Sigmoid colon (tissue), 7 donors: Measurements from ENCODE around the gene DCBLD2. TPM values are rescaled to one million over a fixed set of nuclear protein-coding genes. Genes with fewer than 3 reads are reported as not detected.
"Not testable (repeated sequence)": the region's sequence is repeated elsewhere in the genome, so short reads cannot be mapped to it uniquely, and the experiment has no call there.

ENCODE experiments used
- DNase-seq: peaks from one replicate; pipeline ENCODE4 v3.0.0-alpha.2; 2019
- H3K27ac ChIP-seq, 4 donors: fragments of 200-600 bp; sonication (generic); one replicate each; pipeline ENCODE4 v1.5.1; 2016 to 2019; ENCODE audit warnings: mild to moderate bottlenecking in 1 of 4
- H3K27me3 ChIP-seq, 3 donors: fragments of 200-600 bp; sonication (generic); one replicate each; pipeline ENCODE4 v1.5.1; 2019; ENCODE audit warnings: mild to moderate bottlenecking in 1 of 3
- H3K36me3 ChIP-seq, 4 donors: fragments of 200-600 bp; sonication (generic); one replicate each; pipeline ENCODE4 v1.5.1; 2016 to 2019
- H3K4me1 ChIP-seq, 4 donors: fragments of 200-600 bp; sonication (generic); one replicate each; pipeline ENCODE4 v1.5.1; 2017 to 2019
- H3K4me3 ChIP-seq, 4 donors: fragments of 200-600 bp; sonication (generic); one replicate each; pipeline ENCODE4 v1.5.1; 2017 to 2019; ENCODE audit warnings: mild to moderate bottlenecking in 2 of 4, moderate library complexity in 1 of 4
- H3K9me3 ChIP-seq, 4 donors: fragments of 200-600 bp in 3 of 4; sonication (generic) in 3 of 4; one replicate each; pipeline versions ENCODE4 v1.5.1 to v1.6.1; 2013 to 2019
- EP300 ChIP-seq, 4 donors: sonication (generic); formaldehyde crosslinking; IDR thresholded peaks; one replicate each; pipeline ENCODE4 v1.6.1; 2017; ENCODE audit warnings: antibody characterized with exemption in 4 of 4
- POLR2A ChIP-seq, 2 donors: fragments of 450-650 bp; IDR thresholded peaks; one replicate each; pipeline ENCODE4 v1.6.1; 2016; ENCODE audit warnings: antibody characterized with exemption in 2 of 2, mild to moderate bottlenecking in 2 of 2, moderate library complexity in 2 of 2
- POLR2AphosphoS5 ChIP-seq, 4 donors: sonication (generic); formaldehyde crosslinking; IDR thresholded peaks; one replicate each; pipeline ENCODE4 v1.6.1; 2017; ENCODE audit warnings: antibody characterized with exemption in 4 of 4
- WGBS, 2 donors: extraction: QIAGEN DNeasy Blood & Tissue Kit; methylation state at CpG; one replicate each; pipeline ENCODE4 v1.1.7; 2013; 5-methylcytosine and 5-hydroxymethylcytosine counted together
- intact Hi-C: fragments of 100-400 bp; cut with DNase I; formaldehyde crosslinking; loops from one replicate; pipeline ENCODE4 v1.15.1; 2023
- polyA plus RNA-seq, 3 donors: library from polyadenylated mRNA; stranded (reverse); fragments of 200-250 nt; gene quantifications; one replicate each; pipeline ENCODE4 v1.2.3, GENCODE V29; 2013
- total RNA-seq, 4 donors: library from RNA; depleted of rRNA; stranded (reverse); fragments of >200 nt; gene quantifications; one replicate each; pipeline ENCODE4 v1.1.0, GENCODE V29; 2016
- TF ChIP-seq, protein P1 (sequence below), 4 experiments: fragments of 450-650 bp in 3 of 4; fragments of 200-600 bp in 1 of 4; IDR thresholded peaks; one replicate each; pipeline ENCODE4 v1.5.1; 2016 to 2019; ENCODE audit warnings: antibody characterized with exemption in 4 of 4, mild to moderate bottlenecking in 3 of 4, moderate library complexity in 2 of 4
- donor health status: healthy with polysubstance abuse.
- donor health status: Bipolar disorder and iron deficiency.
- donor health status: healthy.

The DCBLD2 gene
- total and polyA plus RNA-seq, 7 donors: 1.2 to 56.5 (median 38.8) TPM

DNA sequence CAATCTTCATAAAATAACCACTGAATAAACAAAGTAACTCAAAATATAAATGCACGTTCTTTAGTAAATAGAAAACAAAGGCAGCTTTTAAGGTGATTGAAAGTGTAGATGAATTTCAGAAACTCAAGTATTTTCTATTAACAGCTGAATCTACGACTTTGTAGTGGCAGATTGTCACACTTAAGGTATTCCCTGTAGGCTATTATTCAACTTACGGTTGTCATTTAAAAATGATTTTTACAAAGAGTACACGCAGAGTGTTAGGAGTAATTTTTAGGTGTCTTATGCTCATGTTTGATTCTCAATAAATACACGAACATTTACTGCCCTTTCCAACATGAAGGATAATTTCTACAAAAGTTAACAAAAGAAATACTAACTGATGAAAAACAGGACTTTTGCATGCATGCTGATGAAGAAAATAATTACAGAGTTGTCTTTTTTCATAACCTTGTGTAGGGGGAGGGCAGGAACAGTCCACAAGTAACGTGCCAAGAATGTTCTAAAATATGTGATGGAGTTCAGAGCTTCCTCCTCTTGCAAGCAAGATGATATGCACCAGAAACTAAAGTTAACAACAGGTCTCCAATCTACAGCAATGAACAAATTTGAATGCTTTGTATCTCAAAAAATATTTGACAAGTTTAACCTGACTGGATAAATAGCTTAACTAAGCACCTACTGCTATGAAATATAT, 16.7 kb downstream of the DCBLD2 start:
- Histone ChIP-seq H3K9me3 (no peaks in the 10 kb centered on the region), H3K4me1 (peaks cover 0 to 65% (median 35%) of the 10 kb centered on the region in 4 donors), H3K27ac (peak overlapping the region in 2 of 4 donors; percentile 60 to 62), H3K27me3 (no peaks in the 10 kb centered on the region), H3K36me3 (peaks cover 0 to 10% (median 3%) of the 10 kb centered on the region in 4 donors), H3K4me3 (no peak overlapping the region)
- no peak for DNase-seq
- no peak for TF ChIP-seq POLR2A (IDR thresholded peaks at IDR 0.05)
- TF ChIP-seq POLR2AphosphoS5 (IDR thresholded peaks at IDR 0.05): no peak
- TF ChIP-seq, protein P1, sequence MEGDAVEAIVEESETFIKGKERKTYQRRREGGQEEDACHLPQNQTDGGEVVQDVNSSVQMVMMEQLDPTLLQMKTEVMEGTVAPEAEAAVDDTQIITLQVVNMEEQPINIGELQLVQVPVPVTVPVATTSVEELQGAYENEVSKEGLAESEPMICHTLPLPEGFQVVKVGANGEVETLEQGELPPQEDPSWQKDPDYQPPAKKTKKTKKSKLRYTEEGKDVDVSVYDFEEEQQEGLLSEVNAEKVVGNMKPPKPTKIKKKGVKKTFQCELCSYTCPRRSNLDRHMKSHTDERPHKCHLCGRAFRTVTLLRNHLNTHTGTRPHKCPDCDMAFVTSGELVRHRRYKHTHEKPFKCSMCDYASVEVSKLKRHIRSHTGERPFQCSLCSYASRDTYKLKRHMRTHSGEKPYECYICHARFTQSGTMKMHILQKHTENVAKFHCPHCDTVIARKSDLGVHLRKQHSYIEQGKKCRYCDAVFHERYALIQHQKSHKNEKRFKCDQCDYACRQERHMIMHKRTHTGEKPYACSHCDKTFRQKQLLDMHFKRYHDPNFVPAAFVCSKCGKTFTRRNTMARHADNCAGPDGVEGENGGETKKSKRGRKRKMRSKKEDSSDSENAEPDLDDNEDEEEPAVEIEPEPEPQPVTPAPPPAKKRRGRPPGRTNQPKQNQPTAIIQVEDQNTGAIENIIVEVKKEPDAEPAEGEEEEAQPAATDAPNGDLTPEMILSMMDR (IDR thresholded peaks at IDR 0.05): no peak
- no peak for TF ChIP-seq EP300 (IDR thresholded peaks at IDR 0.05)
- intact Hi-C loops: no loop called here
- 65 to 72% methylated on average over 6 of the region's 6 CpGs for WGBS, 2 donors

DNA sequence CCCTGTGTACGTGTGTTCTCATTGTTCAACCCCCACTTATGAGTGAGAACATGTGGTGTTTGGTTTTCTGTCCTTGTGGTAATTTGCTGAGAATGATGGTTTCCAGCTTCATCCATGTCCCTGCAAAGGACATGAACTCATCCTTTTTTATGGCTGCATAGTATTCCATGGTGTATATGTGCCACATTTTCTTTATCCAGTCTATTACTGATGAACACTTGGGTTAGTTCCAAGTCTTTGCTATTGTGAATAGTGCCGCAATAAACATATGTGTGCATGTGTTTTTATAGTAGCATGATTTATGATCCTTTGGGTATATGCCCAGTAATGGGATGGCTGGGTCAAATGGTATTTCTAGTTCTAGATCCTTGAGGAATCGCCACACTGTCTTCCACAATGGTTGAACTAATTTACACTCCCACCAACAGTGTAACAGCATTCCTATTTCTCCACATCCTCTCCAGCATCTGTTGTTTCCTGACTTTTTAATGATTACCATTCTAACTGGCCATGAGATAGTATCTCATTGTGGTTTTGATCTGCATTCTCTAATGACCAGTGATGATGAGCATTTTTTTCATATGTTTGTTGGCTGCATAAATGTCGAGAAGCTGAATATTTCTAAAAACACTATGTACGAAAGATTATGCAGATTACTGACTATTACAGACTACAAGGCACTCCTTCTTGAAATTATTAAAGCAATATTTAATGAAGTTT, 18.7 kb downstream of the DCBLD2 start:
- peaks cover 0 to 47% (median 28%) of the 10 kb centered on the region in 4 donors for H3K4me1 ChIP-seq
- H3K27ac ChIP-seq, H3K27me3 ChIP-seq, H3K4me3 ChIP-seq, intact Hi-C loops, DNase-seq, H3K9me3 ChIP-seq: not testable (repeated sequence)
- H3K36me3 ChIP-seq: peaks cover 0 to 20% (median 4%) of the 10 kb centered on the region in 4 donors
- WGBS, 2 donors: 92 to 96% methylated on average over 5 of the region's 5 CpGs

DNA sequence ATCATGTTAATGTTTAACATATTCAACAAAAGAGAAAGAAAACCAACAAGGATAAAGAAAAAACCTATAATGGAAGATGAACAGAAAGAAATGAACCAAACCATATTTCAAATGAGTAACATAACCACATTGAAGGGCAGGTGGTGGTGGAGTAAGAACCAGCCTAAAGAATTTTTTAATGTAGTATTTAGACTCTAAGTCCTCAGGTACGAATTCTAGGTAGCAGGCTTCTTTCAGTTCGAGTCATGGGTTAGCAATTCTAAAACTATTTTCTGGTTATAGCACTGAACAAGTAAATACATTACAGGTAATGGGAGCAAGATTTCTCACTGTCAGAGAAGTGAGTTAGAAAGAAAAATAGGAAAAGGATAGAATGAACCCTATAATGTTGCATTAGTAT, 24.4 kb downstream of the DCBLD2 start:
- DNase-seq: no peak
- no peak overlapping the region for H3K4me3 ChIP-seq
- no peaks in the 10 kb centered on the region for H3K27me3 ChIP-seq
- WGBS, 2 donors: 83 to 88% methylated on average over 2 of the region's 2 CpGs
- H3K9me3 ChIP-seq: no peaks in the 10 kb centered on the region
- TF ChIP-seq POLR2A (IDR thresholded peaks at IDR 0.05) (no peak), POLR2AphosphoS5 (IDR thresholded peaks at IDR 0.05) (no peak), EP300 (IDR thresholded peaks at IDR 0.05) (no peak)
- TF ChIP-seq, protein P1 (IDR thresholded peaks at IDR 0.05): no peak
- H3K4me1 ChIP-seq: no peaks in the 10 kb centered on the region
- no peak overlapping the region for H3K27ac ChIP-seq
- H3K36me3 ChIP-seq: peaks cover 0 to 20% (median 4%) of the 10 kb centered on the region in 4 donors
- intact Hi-C loops: no loop called here

DNA sequence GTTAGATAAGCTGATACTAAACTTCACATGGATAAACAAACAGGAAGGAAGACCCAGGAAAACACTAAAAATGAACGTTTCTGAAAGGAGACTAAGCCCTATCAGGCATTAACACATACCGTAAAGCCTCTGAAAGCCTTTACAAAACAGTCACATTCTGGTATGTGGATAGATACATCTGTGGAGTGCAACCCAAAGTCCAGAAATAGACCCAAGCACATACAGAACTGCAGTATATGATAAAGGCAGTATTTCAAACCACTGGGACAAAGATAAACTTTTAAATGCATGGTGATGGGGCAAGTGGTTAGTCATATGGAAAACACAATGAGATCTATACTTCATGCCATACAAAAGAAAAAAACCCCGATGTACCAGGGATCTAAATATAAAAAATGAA, 26.0 kb downstream of the DCBLD2 start:
- Histone ChIP-seq H3K9me3 (no peaks in the 10 kb centered on the region), H3K4me1 (no peaks in the 10 kb centered on the region), H3K36me3 (peaks cover 0 to 13% (median 3%) of the 10 kb centered on the region in 4 donors), H3K27ac (no peak overlapping the region), H3K27me3 (no peaks in the 10 kb centered on the region), H3K4me3 (no peak overlapping the region)
- TF ChIP-seq, protein P1 (IDR thresholded peaks at IDR 0.05): no peak
- TF ChIP-seq POLR2AphosphoS5 (IDR thresholded peaks at IDR 0.05) (no peak), EP300 (IDR thresholded peaks at IDR 0.05) (no peak), POLR2A (IDR thresholded peaks at IDR 0.05) (no peak)
- intact Hi-C loops: no loop called here
- no peak for DNase-seq
- 60 to 72% methylated on average over 3 of the region's 3 CpGs for WGBS, 2 donors

DNA sequence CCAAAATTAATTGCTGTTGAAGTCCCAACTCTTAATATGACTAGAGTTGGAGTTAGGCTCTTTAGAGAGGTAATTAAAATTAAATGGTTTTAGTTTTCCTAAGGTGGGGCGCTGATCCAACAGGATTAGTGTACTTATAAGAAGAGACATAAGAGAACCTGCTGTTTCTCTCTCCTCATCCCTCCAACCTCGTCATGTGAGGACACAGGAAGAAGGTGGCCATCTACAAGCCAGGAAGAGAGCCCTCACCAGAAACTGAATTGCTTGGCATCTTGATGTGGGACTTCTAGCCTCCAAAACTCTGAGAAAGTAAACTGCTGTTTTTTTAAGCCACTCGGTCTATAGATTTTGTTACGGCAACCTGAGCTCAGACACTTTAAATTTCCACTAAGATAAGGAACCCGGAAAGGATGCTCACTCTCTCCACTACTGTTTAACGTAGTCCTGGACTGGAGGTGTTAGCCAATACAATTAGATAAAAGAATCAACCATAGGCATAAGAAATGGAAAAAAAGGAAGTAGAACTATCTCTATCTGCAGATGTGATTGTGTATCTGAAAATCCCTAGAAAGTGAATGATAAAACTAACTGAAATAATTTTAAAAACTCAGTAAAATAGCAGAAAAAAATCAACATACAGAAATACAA, 26.8 kb downstream of the DCBLD2 start:
- intact Hi-C loops: no loop called here
- H3K9me3 ChIP-seq: no peaks in the 10 kb centered on the region
- 91 to 93% methylated on average over 6 of the region's 6 CpGs for WGBS, 2 donors
- TF ChIP-seq POLR2A (IDR thresholded peaks at IDR 0.05): no peak
- no peak overlapping the region for H3K27ac ChIP-seq
- no peaks in the 10 kb centered on the region for H3K4me1 ChIP-seq
- peaks cover 0 to 9% (median under 1%) of the 10 kb centered on the region in 4 donors for H3K36me3 ChIP-seq
- H3K27me3 ChIP-seq: no peaks in the 10 kb centered on the region
- H3K4me3 ChIP-seq: no peak overlapping the region
- DNase-seq: no peak
